Karpas-422 (cell line): ENCODE measurements around the gene POLR3A. TPM values are rescaled to one million over a fixed set of nuclear protein-coding genes. Genes with fewer than 3 reads are reported as not detected.

Experiments
- DNase-seq: peaks from one replicate; pipeline ENCODE4 v3.0.0-alpha.2; 2015
- H2AFZ ChIP-seq: fragments of 200-600 bp; sonication (generic); 2 replicates; pipeline ENCODE4 v1.6.1; 2014; ENCODE audit warnings: antibody characterized with exemption, low read length, mixed read lengths
- H3K27ac ChIP-seq: fragments of 200-600 bp; sonication (generic); 2 replicates; pipeline ENCODE4 v1.5.1; 2014; ENCODE audit warnings: mild to moderate bottlenecking, low read length, moderate library complexity
- H3K27me3 ChIP-seq: fragments of 200-600 bp; sonication (generic); 2 replicates; pipeline ENCODE4 v1.6.1; 2014; ENCODE audit warnings: low read length, mixed read lengths
- H3K36me3 ChIP-seq: fragments of 200-600 bp; sonication (generic); 2 replicates; pipeline ENCODE4 v1.6.1; 2014; ENCODE audit warnings: low read length, mixed read lengths; ENCODE audit not compliant: insufficient read depth
- H3K4me1 ChIP-seq: fragments of 200-600 bp; sonication (generic); 2 replicates; pipeline ENCODE4 v1.6.1; 2014; ENCODE audit warnings: mild to moderate bottlenecking, low read length, mixed read lengths
- H3K4me2 ChIP-seq: fragments of 200-600 bp; sonication (generic); 2 replicates; pipeline ENCODE4 v1.6.1; 2014; ENCODE audit warnings: low read length, low read depth, mild to moderate bottlenecking; ENCODE audit not compliant: poor library complexity, severe bottlenecking
- H3K4me3 ChIP-seq: fragments of 200-600 bp; sonication (generic); 2 replicates; pipeline ENCODE4 v1.5.1; 2014; ENCODE audit warnings: mild to moderate bottlenecking, antibody characterized with exemption, low read length, mixed read lengths
- H3K79me2 ChIP-seq: fragments of 200-600 bp; sonication (generic); 2 replicates; pipeline ENCODE4 v1.6.1; 2014; ENCODE audit warnings: mild to moderate bottlenecking, low read length, mixed read lengths
- H3K9ac ChIP-seq: fragments of 200-600 bp; sonication (generic); 2 replicates; pipeline ENCODE4 v1.6.0; 2014; ENCODE audit warnings: low read length
- H3K9me2 ChIP-seq: fragments of 200-600 bp; sonication (generic), shearing (Covaris generic); replicated peaks from 2 replicates; pipeline ENCODE4 v1.6.0; 2014; ENCODE audit warnings: mild to moderate bottlenecking, low read length, moderate library complexity; ENCODE audit not compliant: insufficient read depth
- H3K9me3 ChIP-seq: fragments of 300-700, 200-600 bp; sonication (generic); 2 replicates; pipeline ENCODE4 v1.6.1; 2014; ENCODE audit warnings: low read length, mixed read lengths
- H4K20me1 ChIP-seq: fragments of 200-600 bp; sonication (generic); 2 replicates; pipeline ENCODE4 v1.6.1; 2014; ENCODE audit warnings: mild to moderate bottlenecking, antibody characterized with exemption, low read length, low read depth; ENCODE audit not compliant: insufficient read depth
- small RNA-seq: library from RNA; depleted of rRNA; stranded (forward); fragments of <200 nt; gene quantifications from one replicate; pipeline ENCODE3, GENCODE V24; 2014
- total RNA-seq: library from RNA; depleted of rRNA; stranded (reverse); fragments of >200 nt; shearing (Covaris generic); gene quantifications from 2 replicates; pipeline ENCODE4 v1.2.3, GENCODE V29; 2014; ENCODE audit warnings: low replicate concordance; rRNA removed

Gene POLR3A
- total RNA-seq, 1 experiment from 2014 or later = 17.7 TPM

DNA sequence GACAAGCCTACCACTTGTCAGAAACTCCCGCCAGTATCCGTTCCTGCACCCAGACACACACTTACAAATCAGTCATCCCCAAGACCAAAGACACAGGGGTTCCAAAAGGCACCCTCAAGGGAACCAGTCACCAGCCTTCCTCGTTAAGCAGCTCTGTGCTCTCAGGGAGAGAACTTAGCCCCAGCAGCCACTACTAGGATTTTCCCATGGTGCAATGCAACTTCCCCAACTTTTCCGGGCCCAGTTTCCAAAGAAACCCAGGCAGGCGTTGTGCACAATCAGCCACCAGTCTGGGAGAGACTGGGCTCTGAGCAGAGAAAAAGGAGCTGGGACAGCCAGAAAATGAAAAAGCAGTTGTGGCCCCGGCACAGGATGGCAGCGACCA, 103.9 kb downstream of the POLR3A start:
- Histone ChIP-seq H3K9ac (no peak overlapping the region), H3K36me3 (no peaks in the 10 kb centered on the region), H3K27me3 (no peaks in the 10 kb centered on the region), H3K9me3 (no peaks in the 10 kb centered on the region), H4K20me1 (no peaks in the 10 kb centered on the region), H2AFZ (no peak overlapping the region), H3K4me2 (no peak overlapping the region), H3K4me1 (no peaks in the 10 kb centered on the region), H3K9me2 (no peaks in the 10 kb centered on the region), H3K27ac (no peak overlapping the region), H3K79me2 (no peaks in the 10 kb centered on the region), H3K4me3 (no peak overlapping the region)
- peak; percentile 31 for DNase-seq

- H2AFZ ChIP-seq = no peak overlapping the region
- H3K27ac ChIP-seq = no peak overlapping the region
- H3K4me2 ChIP-seq = no peak overlapping the region
- H3K9me2 ChIP-seq = no peaks in the 10 kb centered on the region
- H4K20me1 ChIP-seq = no peaks in the 10 kb centered on the region
- no peaks in the 10 kb centered on the region for H3K36me3 ChIP-seq
- no peak overlapping the region for H3K4me3 ChIP-seq
- DNase-seq = no peak
- H3K27me3 ChIP-seq = no peaks in the 10 kb centered on the region
- no peak overlapping the region for H3K9ac ChIP-seq
- H3K79me2 ChIP-seq = no peaks in the 10 kb centered on the region
- H3K9me3 ChIP-seq = no peaks in the 10 kb centered on the region
- no peaks in the 10 kb centered on the region for H3K4me1 ChIP-seq
Observed at GRCh38 chr10:77922566-77923179, 106.6 kb downstream of the POLR3A start.

GRCh38 chr10:77922055-77922454, 107.3 kb downstream of the POLR3A start:
- H3K4me2 ChIP-seq = no peak overlapping the region
- no peaks in the 10 kb centered on the region for H4K20me1 ChIP-seq
- H2AFZ ChIP-seq = no peak overlapping the region
- no peaks in the 10 kb centered on the region for H3K79me2 ChIP-seq
- no peaks in the 10 kb centered on the region for H3K36me3 ChIP-seq
- H3K27me3 ChIP-seq = no peaks in the 10 kb centered on the region
- no peak overlapping the region for H3K9ac ChIP-seq
- no peak overlapping the region for H3K27ac ChIP-seq
- H3K4me3 ChIP-seq = no peak overlapping the region
- H3K9me3 ChIP-seq = no peaks in the 10 kb centered on the region
- H3K9me2 ChIP-seq = no peaks in the 10 kb centered on the region
- no peak for DNase-seq
- no peaks in the 10 kb centered on the region for H3K4me1 ChIP-seq

- DNase-seq = no peak
Observed at GRCh38 chr10:77921395-77921794, 107.9 kb downstream of the POLR3A start.

DNA sequence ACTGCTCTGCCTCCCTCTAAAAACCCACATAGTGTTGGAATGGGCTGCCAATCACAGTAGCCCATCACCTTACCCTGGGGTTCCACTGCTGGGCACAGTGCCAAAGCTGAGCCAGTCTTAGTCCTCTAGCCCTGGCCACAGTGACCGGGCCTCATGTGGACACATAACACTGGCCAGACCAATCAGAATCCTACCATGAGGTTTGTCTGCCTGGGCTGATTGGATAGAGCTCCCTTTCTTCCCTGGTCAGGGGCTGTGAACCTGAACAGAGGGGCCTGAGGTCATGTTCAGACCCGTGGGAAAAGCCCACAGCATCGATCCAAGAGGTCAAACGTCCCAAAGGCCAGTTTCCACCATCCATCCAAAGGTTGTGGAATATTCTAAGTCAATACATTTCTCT, 108.8 kb downstream of the POLR3A start:
- H3K36me3 ChIP-seq = no peaks in the 10 kb centered on the region
- no peaks in the 10 kb centered on the region for H3K9me3 ChIP-seq
- H3K27ac ChIP-seq = no peak overlapping the region
- H3K4me2 ChIP-seq = no peak overlapping the region
- DNase-seq = no peak
- no peaks in the 10 kb centered on the region for H3K27me3 ChIP-seq
- no peaks in the 10 kb centered on the region for H3K9me2 ChIP-seq
- H3K4me1 ChIP-seq = no peaks in the 10 kb centered on the region
- H3K4me3 ChIP-seq = no peak overlapping the region
- no peaks in the 10 kb centered on the region for H4K20me1 ChIP-seq
- H3K79me2 ChIP-seq = no peaks in the 10 kb centered on the region
- no peak overlapping the region for H3K9ac ChIP-seq
- H2AFZ ChIP-seq = no peak overlapping the region

More at GRCh38 chr10:77921395-77921794, 107.9 kb downstream of the POLR3A start:
- Histone ChIP-seq H3K4me2 (no peak overlapping the region), H3K27me3 (no peaks in the 10 kb centered on the region), H3K9me3 (no peaks in the 10 kb centered on the region), H3K36me3 (no peaks in the 10 kb centered on the region), H3K79me2 (no peaks in the 10 kb centered on the region), H3K9ac (no peak overlapping the region), H4K20me1 (no peaks in the 10 kb centered on the region), H3K9me2 (no peaks in the 10 kb centered on the region), H3K4me1 (no peaks in the 10 kb centered on the region), H2AFZ (no peak overlapping the region), H3K27ac (no peak overlapping the region), H3K4me3 (no peak overlapping the region)

DNA sequence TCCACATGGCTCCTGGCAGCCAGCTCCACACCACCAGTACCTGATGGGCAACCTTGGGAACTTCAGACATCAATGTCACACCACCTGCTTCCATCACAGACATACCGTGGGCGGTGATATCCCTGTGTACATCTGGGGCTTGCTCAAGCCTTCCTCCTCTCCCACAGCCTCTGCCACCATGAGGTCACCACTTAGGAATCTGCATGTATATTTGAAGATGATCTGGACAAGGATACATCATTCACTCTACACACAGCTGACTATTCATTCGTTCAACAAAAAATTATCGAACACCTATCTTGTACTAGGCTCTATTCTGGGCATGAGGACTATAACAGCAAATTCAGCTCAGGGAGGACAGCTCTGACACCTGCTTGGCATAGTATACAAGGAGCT, 109.6 kb downstream of the POLR3A start:
- no peaks in the 10 kb centered on the region for H3K27me3 ChIP-seq
- no peaks in the 10 kb centered on the region for H3K9me3 ChIP-seq
- H3K9ac ChIP-seq = no peak overlapping the region
- H3K4me1 ChIP-seq = no peaks in the 10 kb centered on the region
- H3K27ac ChIP-seq = no peak overlapping the region
- no peak overlapping the region for H2AFZ ChIP-seq
- H3K79me2 ChIP-seq = no peaks in the 10 kb centered on the region
- no peaks in the 10 kb centered on the region for H4K20me1 ChIP-seq
- no peak overlapping the region for H3K4me2 ChIP-seq
- peak; percentile 14 for DNase-seq
- H3K4me3 ChIP-seq = no peak overlapping the region
- no peaks in the 10 kb centered on the region for H3K9me2 ChIP-seq
- H3K36me3 ChIP-seq = no peaks in the 10 kb centered on the region

Small RNA genes lying within 50 kb of the gene (small RNA-seq; reads per million reads assigned to genes)
- not detected for gene RF00017

Other genes with a start within 250 kb of the POLR3A start
- 0.19 and 0.43 TPM in 2 replicates for gene DLG5, start 102.8 kb downstream of the POLR3A start, total RNA-seq
- gene RPS24, start 4.3 kb upstream of the POLR3A start, total RNA-seq = 2,812 and 3,158 TPM in 2 replicates